Omental fat pad (tissue), 4 donors: ENCODE results near the gene OMA1. TPM values are rescaled to one million over a fixed set of nuclear protein-coding genes. Genes with fewer than 3 reads are reported as not detected.
"Not testable (repeated sequence)": the region's sequence is repeated elsewhere in the genome, so short reads cannot be mapped to it uniquely, and the experiment has no call there.

Experiments
- ATAC-seq: fragments of 150-250 bp; one replicate; pipeline ENCODE4 v1.9.1; 2016; ENCODE audit warnings: mild to moderate bottlenecking, moderate library complexity; ENCODE audit not compliant: low FRiP score
- DNase-seq: peaks from one replicate; pipeline ENCODE4 v3.0.0-alpha.2; 2019; ENCODE audit warnings: low spot score
- total RNA-seq, 4 donors: library from RNA; depleted of rRNA; stranded (reverse); fragments of >200 nt; gene quantifications; one replicate each; pipeline ENCODE4 v1.1.0, GENCODE V29; 2016
- TF ChIP-seq, protein P1 (sequence below), 3 donors: fragments of 450-650 bp; IDR thresholded peaks; one replicate each; pipeline ENCODE4 v1.5.1; 2016 to 2017; ENCODE audit warnings: antibody characterized with exemption in 3 of 3, mild to moderate bottlenecking in 3 of 3, moderate library complexity in 2 of 3

OMA1 gene
- total RNA-seq, 4 donors from 2014 or later = 13.8 to 23.2 (median 20.3) TPM

DNA sequence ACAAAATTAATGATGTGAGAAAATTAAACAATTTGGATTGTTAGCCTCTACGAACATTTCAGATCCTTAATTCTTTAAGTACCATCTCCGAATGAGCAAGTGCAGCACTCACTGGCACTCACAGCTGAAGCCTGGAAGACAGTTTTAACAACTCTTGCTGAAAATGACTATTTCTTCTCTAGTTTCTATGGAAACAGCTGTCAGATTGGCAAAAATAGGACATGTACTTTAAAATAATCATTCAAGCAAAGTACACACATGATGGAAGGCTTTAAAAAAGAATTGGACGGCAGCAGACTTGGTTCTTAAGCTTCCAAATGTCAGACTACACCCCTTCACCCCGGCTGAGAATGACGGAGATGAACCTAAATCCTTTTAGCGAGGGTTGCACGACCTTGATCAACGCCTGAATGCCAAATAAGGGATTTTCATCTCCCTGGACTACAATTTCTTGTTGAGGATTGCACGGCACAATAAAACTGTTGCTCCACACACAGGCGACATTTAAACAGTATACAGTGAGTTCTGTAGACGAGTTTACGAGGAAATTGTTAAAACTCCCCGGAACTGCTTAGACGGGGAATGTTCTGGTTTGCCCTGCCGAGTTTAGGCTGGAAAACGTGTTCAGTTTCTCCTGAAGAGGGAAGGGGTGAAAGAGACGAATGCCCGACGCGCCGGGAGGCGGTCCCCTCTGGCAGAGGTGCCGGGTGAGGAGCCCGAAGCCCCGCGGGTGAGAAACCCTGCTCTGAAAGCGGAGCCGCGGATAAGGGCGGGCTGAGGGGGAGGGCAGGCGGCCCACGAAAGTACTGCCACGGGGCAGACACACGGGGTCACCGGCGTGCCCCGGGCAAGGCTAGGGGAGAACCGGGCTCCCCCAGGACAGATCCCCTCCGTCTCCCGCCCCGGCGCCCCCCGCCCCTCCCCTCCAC, 671 bp downstream of the OMA1 start:
- TF ChIP-seq, protein P1, sequence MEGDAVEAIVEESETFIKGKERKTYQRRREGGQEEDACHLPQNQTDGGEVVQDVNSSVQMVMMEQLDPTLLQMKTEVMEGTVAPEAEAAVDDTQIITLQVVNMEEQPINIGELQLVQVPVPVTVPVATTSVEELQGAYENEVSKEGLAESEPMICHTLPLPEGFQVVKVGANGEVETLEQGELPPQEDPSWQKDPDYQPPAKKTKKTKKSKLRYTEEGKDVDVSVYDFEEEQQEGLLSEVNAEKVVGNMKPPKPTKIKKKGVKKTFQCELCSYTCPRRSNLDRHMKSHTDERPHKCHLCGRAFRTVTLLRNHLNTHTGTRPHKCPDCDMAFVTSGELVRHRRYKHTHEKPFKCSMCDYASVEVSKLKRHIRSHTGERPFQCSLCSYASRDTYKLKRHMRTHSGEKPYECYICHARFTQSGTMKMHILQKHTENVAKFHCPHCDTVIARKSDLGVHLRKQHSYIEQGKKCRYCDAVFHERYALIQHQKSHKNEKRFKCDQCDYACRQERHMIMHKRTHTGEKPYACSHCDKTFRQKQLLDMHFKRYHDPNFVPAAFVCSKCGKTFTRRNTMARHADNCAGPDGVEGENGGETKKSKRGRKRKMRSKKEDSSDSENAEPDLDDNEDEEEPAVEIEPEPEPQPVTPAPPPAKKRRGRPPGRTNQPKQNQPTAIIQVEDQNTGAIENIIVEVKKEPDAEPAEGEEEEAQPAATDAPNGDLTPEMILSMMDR (IDR thresholded peaks at IDR 0.05) = no peak
- DNase-seq (peak; percentile 54), ATAC-seq (peak; percentile 89)

DNA sequence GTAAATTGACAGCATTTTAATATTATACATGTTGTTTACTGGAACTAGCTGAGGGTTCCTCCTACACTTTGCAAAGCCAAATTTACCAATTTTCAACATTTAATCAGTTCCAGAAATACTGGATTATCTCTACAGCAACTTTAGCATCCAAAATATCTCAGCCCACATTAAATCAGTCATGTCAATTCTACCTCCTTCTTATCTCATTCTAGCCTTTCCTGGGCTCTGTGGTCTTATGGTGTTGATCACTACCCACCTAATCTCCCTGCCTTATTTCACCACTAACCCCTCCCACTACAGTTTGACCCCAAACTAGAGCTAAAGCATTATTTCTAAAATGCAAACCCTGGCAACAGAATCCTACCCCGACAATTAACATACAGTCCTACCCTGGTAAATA, 3.3 kb downstream of the OMA1 start:
- TF ChIP-seq, protein P1 (IDR thresholded peaks at IDR 0.05) = no peak
- no peak for DNase-seq
- no peak for ATAC-seq

DNA sequence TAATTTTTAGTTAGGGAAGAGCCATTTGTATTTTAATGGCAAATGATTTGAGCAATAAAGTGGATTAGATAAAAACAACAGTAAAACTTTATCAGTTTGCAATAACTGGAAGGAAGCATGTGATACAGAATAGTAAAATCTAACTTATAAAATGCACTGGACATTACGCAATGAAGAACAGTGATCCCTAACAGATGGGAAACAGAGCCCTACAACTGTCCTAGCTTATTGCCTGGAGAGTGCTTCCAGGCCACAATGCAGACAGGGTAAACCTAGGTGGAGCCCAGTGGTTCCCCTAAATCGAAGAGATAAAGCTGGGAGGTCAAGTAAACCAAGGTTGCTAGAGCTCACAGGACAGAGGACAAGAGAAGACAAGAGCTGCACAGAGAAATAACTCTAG, 7.0 kb downstream of the OMA1 start:
- no peak for DNase-seq
- TF ChIP-seq, protein P1 (IDR thresholded peaks at IDR 0.05) = no peak
- ATAC-seq = no peak

DNA sequence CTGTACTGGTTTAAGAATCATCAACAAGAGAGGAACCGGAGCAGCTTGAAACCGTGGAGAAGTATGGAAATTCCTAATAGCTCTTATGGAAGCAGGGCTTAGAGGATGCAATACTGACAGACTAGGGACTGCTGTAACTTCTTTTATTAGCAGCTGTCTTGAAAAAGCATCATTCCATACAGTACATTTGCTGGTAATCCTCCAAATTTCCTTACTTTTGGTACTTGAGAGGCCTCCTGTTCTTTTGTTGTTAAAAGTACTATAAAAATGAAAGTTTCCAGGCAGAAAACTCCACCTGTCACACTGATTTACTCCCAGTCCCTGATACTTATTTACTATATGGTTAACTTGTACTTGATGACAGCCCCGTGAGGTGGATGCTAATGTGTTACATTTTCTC, 7.7 kb downstream of the OMA1 start:
- TF ChIP-seq, protein P1 (IDR thresholded peaks at IDR 0.05) = no peak
- no peak for DNase-seq
- ATAC-seq = no peak

DNA sequence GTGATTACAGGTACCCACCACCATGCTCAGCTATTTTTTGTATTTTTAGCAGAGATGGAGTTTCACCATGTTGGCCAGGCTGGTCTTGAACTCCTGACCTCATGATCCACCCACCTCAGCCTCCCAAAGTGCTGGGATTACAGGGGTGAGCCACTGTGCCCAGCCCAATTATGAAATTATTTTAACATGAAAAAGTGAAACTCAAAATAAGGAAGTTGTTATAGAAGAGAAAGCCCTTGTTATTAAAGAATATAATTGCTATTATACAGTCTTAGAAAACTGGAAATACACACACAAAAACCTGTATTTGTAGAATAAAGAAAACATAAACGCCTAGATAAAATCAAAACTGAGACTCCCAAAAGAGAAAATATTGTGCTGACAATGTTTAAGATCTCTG, 14.7 kb downstream of the OMA1 start:
- not testable (repeated sequence) for DNase-seq, ATAC-seq

DNA sequence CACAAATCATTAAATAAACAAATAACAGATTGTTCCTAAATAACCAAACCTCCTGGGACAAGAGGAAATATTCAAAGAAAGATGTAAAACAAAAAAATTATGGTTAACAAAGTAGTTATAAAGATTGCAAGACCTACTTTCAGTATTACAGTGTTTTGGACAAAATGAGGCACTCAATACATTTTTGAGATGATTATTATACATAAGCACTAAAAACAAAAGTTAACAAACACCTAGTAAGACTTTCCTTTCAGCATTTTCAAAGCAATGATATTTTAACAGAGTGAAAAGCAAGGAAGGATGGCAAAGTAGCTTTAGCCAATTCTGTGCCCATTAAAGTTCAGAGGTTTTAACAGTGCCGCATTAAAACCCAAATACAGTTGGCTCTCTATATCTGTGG, 17.2 kb downstream of the OMA1 start:
- ATAC-seq = no peak
- TF ChIP-seq, protein P1 (IDR thresholded peaks at IDR 0.05) = no peak
- DNase-seq = no peak

DNA sequence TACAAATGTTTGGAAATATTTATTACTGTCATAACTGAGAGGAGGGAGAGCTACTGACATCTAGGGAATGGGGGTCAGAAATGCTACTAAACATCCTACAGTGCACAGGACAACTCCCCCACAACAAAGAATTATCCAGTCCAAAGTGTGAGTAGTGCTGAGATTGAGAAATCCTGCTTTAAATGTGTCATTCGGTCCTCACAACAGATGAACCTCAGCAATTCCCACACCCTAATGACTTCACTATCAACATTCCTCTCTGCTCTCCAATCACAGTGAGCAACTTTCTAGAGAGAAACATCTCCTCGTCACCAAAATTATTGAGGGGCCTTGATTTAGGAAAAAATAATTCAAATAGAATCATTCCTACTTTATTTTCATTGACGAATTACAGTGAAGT, 18.0 kb downstream of the OMA1 start:
- peak; percentile 94 for ATAC-seq
- TF ChIP-seq, protein P1 (IDR thresholded peaks at IDR 0.05) = no peak
- no peak for DNase-seq
